ENCODE data around the gene MS4A7. TPM values are rescaled to one million over a fixed set of nuclear protein-coding genes. Genes with fewer than 3 reads are reported as not detected.
A peak's percentile ranks its signal among the peaks of the same experiment; 100 is the strongest.

MS4A7 gene
- total and polyA plus RNA-seq, 12 donors: 2.3 to 23.9 (median 5.5) TPM

- ATAC-seq (no peak), DNase-seq (peak; percentile 13 to 19)
- intact Hi-C loops (cut with DNase I): no loop called here
- H3K4me3 ChIP-seq: no peak overlapping the region
- TF ChIP-seq CTCF (IDR thresholded peaks at IDR 0.05): peak in 5 of 9 donors; percentile 13 to 41 (median 21)
- H3K36me3 ChIP-seq: no peaks in the 10 kb centered on the region
- H3K27me3 ChIP-seq: peaks cover 0 to 15% (median 0%) of the 10 kb centered on the region in 7 donors
- H3K27ac ChIP-seq: no peak overlapping the region
- no peaks in the 10 kb centered on the region for H3K4me1 ChIP-seq
- peaks cover 0 to 4% (median 0%) of the 10 kb centered on the region in 11 donors for H3K9me3 ChIP-seq
Measured at GRCh38 chr11:60345489-60345888, 32.8 kb upstream of the MS4A7 start.

GRCh38 chr11:60347084-60347797 lies 31.1 kb upstream of the MS4A7 start:
- no peak for TF ChIP-seq CTCF (IDR thresholded peaks at IDR 0.05)
- Histone ChIP-seq H3K27me3 (peaks cover 0 to 14% (median 0%) of the 10 kb centered on the region in 7 donors), H3K27ac (no peak overlapping the region), H3K36me3 (no peaks in the 10 kb centered on the region), H3K4me3 (no peak overlapping the region), H3K9me3 (peaks cover 0 to 4% (median 0%) of the 10 kb centered on the region in 11 donors), H3K4me1 (no peaks in the 10 kb centered on the region)
- 86 to 91% methylated on average over 2 of the region's 2 CpGs for WGBS, 2 donors
- DNase-seq (no peak), ATAC-seq (no peak)
- intact Hi-C loops (cut with DNase I): no loop called here

GRCh38 chr11:60348116-60348515 lies 30.2 kb upstream of the MS4A7 start:
- no peak overlapping the region for H3K4me3 ChIP-seq
- H3K27ac ChIP-seq: no peak overlapping the region
- WGBS, 2 donors: 62 to 66% methylated on average over 2 of the region's 2 CpGs
- H3K36me3 ChIP-seq: no peaks in the 10 kb centered on the region
- no peaks in the 10 kb centered on the region for H3K4me1 ChIP-seq
- no peak for ATAC-seq
- peaks cover 0 to 8% (median 0%) of the 10 kb centered on the region in 7 donors for H3K27me3 ChIP-seq
- DNase-seq: no peak
- intact Hi-C loops (cut with DNase I): no loop called here
- peaks cover 0 to under 1% (median 0%) of the 10 kb centered on the region in 11 donors for H3K9me3 ChIP-seq
- no peak for TF ChIP-seq CTCF (IDR thresholded peaks at IDR 0.05)

GRCh38 chr11:60349990-60350389 lies 28.3 kb upstream of the MS4A7 start:
- Histone ChIP-seq H3K9me3 (peaks cover 0 to 6% (median 0%) of the 10 kb centered on the region in 11 donors), H3K27me3 (peaks cover 0 to 8% (median 0%) of the 10 kb centered on the region in 7 donors), H3K4me3 (no peak overlapping the region), H3K4me1 (no peaks in the 10 kb centered on the region), H3K36me3 (no peaks in the 10 kb centered on the region), H3K27ac (no peak overlapping the region)
- no peak for TF ChIP-seq CTCF (IDR thresholded peaks at IDR 0.05)
- 80 to 89% methylated on average over 1 of the region's 1 CpG for WGBS, 2 donors
- ATAC-seq (no peak), DNase-seq (no peak)
- intact Hi-C loops (cut with DNase I): no loop called here
